Activated T-helper 2 cell treated with anti-CD3 and anti-CD28 coated beads, Interferon-gamma antibody, Interleukin-2, Interleukin-4, amounts not matched to agents 10 μg/mL and 5 μg/mL and 100 μg/mL, durations not matched to agents 14 hours and 24 hours and 36 hours (primary cell): ENCODE results near the gene DCTD. TPM values are rescaled to one million over a fixed set of nuclear protein-coding genes. Genes with fewer than 3 reads are reported as not detected.

Experiments
- DNase-seq: peaks from one replicate; pipeline ENCODE4 v3.0.0; 2021; ENCODE audit warnings: low spot score
- H3K27ac Mint-ChIP-seq: one replicate; pipeline ENCODE4 v1.8.0; 2021; ENCODE audit warnings: mixed read lengths
- H3K27me3 Mint-ChIP-seq: one replicate; pipeline ENCODE4 v1.8.0; 2021; ENCODE audit warnings: low read depth, mixed read lengths
- H3K36me3 Mint-ChIP-seq: one replicate; pipeline ENCODE4 v1.8.0; 2021; ENCODE audit warnings: low read depth, mixed read lengths
- H3K4me1 Mint-ChIP-seq: one replicate; pipeline ENCODE4 v1.8.0; 2021; ENCODE audit warnings: low read depth, mixed read lengths
- H3K4me3 Mint-ChIP-seq: one replicate; pipeline ENCODE4 v1.8.0; 2021; ENCODE audit warnings: low read depth, mild to moderate bottlenecking, moderate library complexity, mixed read lengths
- H3K9me3 Mint-ChIP-seq: one replicate; pipeline ENCODE4 v1.8.0; 2021; ENCODE audit warnings: mixed read lengths
- intact Hi-C: fragments of 100-400 bp; cut with micrococcal nuclease; formaldehyde crosslinking; loops from one replicate; pipeline ENCODE4 v1.15.1; 2023
- total RNA-seq: library from RNA; stranded (reverse); gene quantifications from 2 replicates; pipeline ENCODE4 v1.2.3, GENCODE V29; 2022

DCTD gene
- total RNA-seq, 1 donor from 2014 or later = 121 TPM

DNA sequence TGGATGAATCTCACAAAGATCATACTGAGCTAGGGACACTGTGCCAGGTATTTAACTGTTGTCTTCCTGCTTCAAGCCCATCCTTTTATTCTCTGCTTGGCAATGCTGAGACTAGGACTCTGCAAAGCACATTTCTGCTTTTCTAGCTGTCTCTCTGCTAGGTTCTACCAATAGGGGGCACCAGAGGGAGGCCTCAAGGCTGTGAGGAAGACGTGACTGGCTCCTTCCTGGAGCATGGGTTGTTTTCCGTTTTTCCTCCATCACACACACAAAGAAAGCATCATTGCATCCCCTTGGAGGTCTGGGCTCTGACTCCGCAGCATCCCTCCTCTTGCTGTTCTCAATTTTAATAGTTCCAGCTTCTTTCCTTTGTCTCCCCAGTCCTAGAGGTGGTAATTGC lies 10.9 kb upstream of the DCTD start:
- Mint-ChIP-seq H3K4me1 (no peaks in the 10 kb centered on the region), H3K4me3 (no peak overlapping the region), H3K27ac (no peak overlapping the region), H3K36me3 (no peaks in the 10 kb centered on the region), H3K9me3 (no peaks in the 10 kb centered on the region), H3K27me3 (peaks cover 18% of the 10 kb centered on the region)
- DNase-seq = no peak
- intact Hi-C loops = loop anchor here (5.0 kb wide), 1 partner anchor 1786 kb away; no protein-coding TSS in a partner anchor

GRCh38 chr4:182927505-182927904 lies 10.3 kb upstream of the DCTD start:
- intact Hi-C loops = loop anchor here (5.0 kb wide), 1 partner anchor 1785 kb away; no protein-coding TSS in a partner anchor
- DNase-seq = no peak
- Mint-ChIP-seq H3K27me3 (peaks cover 20% of the 10 kb centered on the region), H3K4me3 (no peak overlapping the region), H3K4me1 (no peaks in the 10 kb centered on the region), H3K9me3 (no peaks in the 10 kb centered on the region), H3K27ac (no peak overlapping the region), H3K36me3 (no peaks in the 10 kb centered on the region)

GRCh38 chr4:182925855-182926254 lies 8.7 kb upstream of the DCTD start:
- H3K27me3 Mint-ChIP-seq = peaks cover 25% of the 10 kb centered on the region

DNA sequence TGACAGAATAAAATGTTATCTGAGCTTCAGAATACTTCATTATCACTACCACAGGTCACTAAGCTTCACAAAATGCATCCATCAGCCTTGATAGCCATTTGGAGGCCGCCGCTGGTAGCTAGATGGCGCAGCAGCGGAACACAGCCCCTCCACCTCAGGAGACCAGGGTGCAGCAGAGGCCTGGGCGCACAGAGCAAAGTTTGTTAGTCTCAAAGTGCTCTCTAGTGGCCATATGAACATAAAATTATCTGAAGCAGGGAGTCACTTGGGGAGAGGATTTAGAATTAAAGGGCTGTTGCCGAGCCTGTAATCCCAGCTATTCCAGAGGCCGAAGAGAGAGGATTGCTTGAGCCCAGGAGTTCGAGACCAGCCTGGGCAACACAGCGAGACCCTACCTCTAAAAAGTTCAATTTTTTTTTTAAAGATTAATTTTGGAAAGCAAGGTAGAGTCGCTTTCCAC lies 8.1 kb upstream of the DCTD start:
- H3K27me3 Mint-ChIP-seq = peaks cover 21% of the 10 kb centered on the region
- no peaks in the 10 kb centered on the region for H3K4me1 Mint-ChIP-seq
- peak; percentile 53 for DNase-seq
- H3K36me3 Mint-ChIP-seq = no peaks in the 10 kb centered on the region
- intact Hi-C loops = loop anchor here (1.0 to 5.0 kb wide), 2 partner anchors 447 to 1783 kb away; no protein-coding TSS in a partner anchor
- H3K9me3 Mint-ChIP-seq = no peaks in the 10 kb centered on the region
- H3K27ac Mint-ChIP-seq = no peak overlapping the region
- no peak overlapping the region for H3K4me3 Mint-ChIP-seq

More at GRCh38 chr4:182925855-182926254, 8.7 kb upstream of the DCTD start:
- DNase-seq = no peak
- intact Hi-C loops = loop anchor here (1.0 to 5.0 kb wide), 2 partner anchors 448 to 1784 kb away; no protein-coding TSS in a partner anchor
- H3K9me3 Mint-ChIP-seq = no peaks in the 10 kb centered on the region
- H3K4me3 Mint-ChIP-seq = no peak overlapping the region
- H3K36me3 Mint-ChIP-seq = no peaks in the 10 kb centered on the region
- H3K4me1 Mint-ChIP-seq = no peaks in the 10 kb centered on the region
- no peak overlapping the region for H3K27ac Mint-ChIP-seq

DNA sequence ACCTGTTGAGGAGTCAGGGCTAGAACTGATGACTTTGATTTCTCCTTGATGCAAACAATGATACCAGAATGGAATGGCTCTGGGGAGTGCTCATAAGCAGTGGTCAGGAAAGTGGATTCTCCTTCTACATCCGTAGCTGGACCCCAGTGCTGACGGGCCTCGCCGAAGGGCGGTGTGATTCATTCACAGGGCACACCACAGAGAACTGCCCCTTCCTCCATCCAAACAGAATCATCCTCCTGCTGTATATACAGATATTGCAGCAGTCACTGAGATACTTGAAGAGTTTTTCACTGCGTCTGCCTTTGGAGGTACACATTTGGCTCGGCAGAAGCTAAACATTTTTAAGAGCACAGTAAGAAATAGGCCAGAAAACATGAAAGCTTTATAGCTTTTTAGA lies 7.3 kb upstream of the DCTD start:
- peaks cover 21% of the 10 kb centered on the region for H3K27me3 Mint-ChIP-seq
- intact Hi-C loops = no loop called here
- H3K36me3 Mint-ChIP-seq = no peaks in the 10 kb centered on the region

GRCh38 chr4:182923796-182924340 lies 6.7 kb upstream of the DCTD start:
- Mint-ChIP-seq H3K36me3 (no peaks in the 10 kb centered on the region), H3K27ac (no peak overlapping the region), H3K27me3 (peaks cover 21% of the 10 kb centered on the region), H3K4me3 (no peak overlapping the region), H3K4me1 (peaks cover 8% of the 10 kb centered on the region), H3K9me3 (no peaks in the 10 kb centered on the region)
- intact Hi-C loops = no loop called here
- no peak for DNase-seq

More for the DNA sequence above, 7.3 kb upstream of the DCTD start:
- H3K4me3 Mint-ChIP-seq = no peak overlapping the region
- no peak for DNase-seq
- no peak overlapping the region for H3K27ac Mint-ChIP-seq
- peaks cover 5% of the 10 kb centered on the region for H3K4me1 Mint-ChIP-seq
- H3K9me3 Mint-ChIP-seq = no peaks in the 10 kb centered on the region

- DNase-seq = no peak
- intact Hi-C loops = no loop called here
- Mint-ChIP-seq H3K4me3 (no peak overlapping the region), H3K36me3 (no peaks in the 10 kb centered on the region), H3K9me3 (no peaks in the 10 kb centered on the region), H3K27ac (no peak overlapping the region), H3K4me1 (peaks cover 13% of the 10 kb centered on the region), H3K27me3 (peaks cover 21% of the 10 kb centered on the region)
Measured at GRCh38 chr4:182923366-182923765, 6.2 kb upstream of the DCTD start.

- no peaks in the 10 kb centered on the region for H3K36me3 Mint-ChIP-seq
- intact Hi-C loops = no loop called here
- H3K27me3 Mint-ChIP-seq = peaks cover 21% of the 10 kb centered on the region
- no peaks in the 10 kb centered on the region for H3K9me3 Mint-ChIP-seq
- DNase-seq = no peak
- H3K4me3 Mint-ChIP-seq = no peak overlapping the region
- H3K4me1 Mint-ChIP-seq = peaks cover 18% of the 10 kb centered on the region
- no peak overlapping the region for H3K27ac Mint-ChIP-seq
Measured at GRCh38 chr4:182922501-182923284, 5.5 kb upstream of the DCTD start.

- Mint-ChIP-seq H3K27me3 (peaks cover 21% of the 10 kb centered on the region), H3K4me1 (peaks cover 18% of the 10 kb centered on the region), H3K9me3 (no peaks in the 10 kb centered on the region), H3K36me3 (no peaks in the 10 kb centered on the region), H3K27ac (no peak overlapping the region), H3K4me3 (no peak overlapping the region)
- intact Hi-C loops = no loop called here
- DNase-seq = no peak
Measured at GRCh38 chr4:182921608-182922007, 4.4 kb upstream of the DCTD start.

- peaks cover 25% of the 10 kb centered on the region for H3K4me1 Mint-ChIP-seq
- H3K27ac Mint-ChIP-seq = no peak overlapping the region
- H3K27me3 Mint-ChIP-seq = peaks cover 21% of the 10 kb centered on the region
- intact Hi-C loops = no loop called here
- peaks cover 5% of the 10 kb centered on the region for H3K36me3 Mint-ChIP-seq
- no peak overlapping the region for H3K4me3 Mint-ChIP-seq
- DNase-seq = no peak
- no peaks in the 10 kb centered on the region for H3K9me3 Mint-ChIP-seq
Measured at GRCh38 chr4:182920676-182921075, 3.5 kb upstream of the DCTD start.

DNA sequence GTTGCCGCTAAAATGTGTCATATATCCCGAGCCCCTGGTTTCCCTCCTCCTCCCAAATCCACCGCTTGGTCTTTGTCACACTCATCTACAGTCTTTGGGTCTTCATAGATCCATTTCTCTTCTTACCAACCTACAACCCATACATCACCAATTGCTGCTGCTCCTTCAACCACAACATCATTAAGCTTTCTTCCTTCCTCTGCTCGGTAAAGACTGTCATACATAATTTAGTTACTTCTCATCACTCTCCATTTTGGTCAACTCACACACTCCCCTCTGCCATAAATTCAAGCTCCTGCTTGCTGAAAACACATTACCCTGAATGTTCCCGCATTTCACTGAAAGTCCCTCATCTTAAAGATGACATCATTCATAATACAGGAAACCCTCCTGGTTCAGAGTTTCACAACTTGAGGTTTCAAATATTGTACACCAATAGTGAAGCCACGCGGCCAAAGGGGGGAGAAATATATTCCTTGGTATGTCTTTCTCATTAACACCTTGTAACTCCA lies 1.7 kb upstream of the DCTD start:
- DNase-seq = no peak
- intact Hi-C loops = loop anchor here (1.0 to 10.0 kb wide), 6 partner anchors 56 to 1596 kb away; partner anchors contain the start of genes RWDD4 and TRAPPC11
- Mint-ChIP-seq H3K9me3 (no peaks in the 10 kb centered on the region), H3K27ac (peak overlapping the region; percentile 85), H3K27me3 (peaks cover 11% of the 10 kb centered on the region), H3K4me3 (peak overlapping the region; percentile 64), H3K36me3 (peaks cover 18% of the 10 kb centered on the region), H3K4me1 (peaks cover 28% of the 10 kb centered on the region)

DNA sequence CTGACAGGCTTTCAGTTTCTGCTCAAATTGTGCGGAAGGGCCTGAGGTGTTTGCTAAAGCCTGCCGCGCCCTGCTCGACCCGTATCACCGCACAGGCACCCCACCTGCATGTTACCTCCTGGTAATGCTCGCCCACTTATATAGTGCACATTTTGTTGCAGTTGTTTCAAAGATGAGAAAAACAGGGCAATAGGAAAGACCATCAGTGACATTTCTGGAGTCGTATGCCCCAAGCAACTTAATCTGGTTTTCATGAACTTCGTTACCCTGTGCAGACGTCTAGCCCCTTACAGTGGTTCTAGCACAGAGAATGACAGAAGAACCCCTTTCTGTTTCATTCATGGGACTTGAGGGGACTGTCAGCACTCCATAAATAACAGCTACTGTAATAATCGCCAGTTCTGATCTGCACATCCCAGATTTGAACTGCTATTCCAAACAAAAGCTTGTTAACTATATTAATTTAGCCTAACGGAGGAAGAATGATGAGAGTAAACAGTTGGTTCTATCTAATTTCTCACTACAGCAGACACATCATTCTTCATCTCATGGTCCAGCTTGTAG lies 940 bp upstream of the DCTD start:
- Mint-ChIP-seq H3K4me3 (peak overlapping the region; percentile 70), H3K36me3 (peaks cover 25% of the 10 kb centered on the region), H3K27ac (peak overlapping the region; percentile 85), H3K27me3 (peaks cover 11% of the 10 kb centered on the region), H3K4me1 (peaks cover 29% of the 10 kb centered on the region), H3K9me3 (no peaks in the 10 kb centered on the region)
- intact Hi-C loops = loop anchor here (1.0 to 10.0 kb wide), 6 partner anchors 57 to 1597 kb away; partner anchors contain the start of genes RWDD4 and TRAPPC11
- no peak for DNase-seq
